NCI-H226 (cell line): ENCODE data around the gene SHROOM4.

Experiments used
- DNase-seq: peaks from one replicate; pipeline ENCODE4 v3.0.0-alpha.2; 2015

Gene SHROOM4

GRCh38 chrX:50776248-50776647 is 37.7 kb downstream of the SHROOM4 start:
- DNase-seq: no peak

GRCh38 chrX:50771382-50771781 is 42.6 kb downstream of the SHROOM4 start:
- DNase-seq: no peak

GRCh38 chrX:50770702-50771101 is 43.3 kb downstream of the SHROOM4 start:
- DNase-seq: no peak

GRCh38 chrX:50769389-50770063 is 44.5 kb downstream of the SHROOM4 start:
- DNase-seq: no peak

GRCh38 chrX:50768801-50769200 is 45.2 kb downstream of the SHROOM4 start:
- DNase-seq: no peak

- DNase-seq: no peak
Measured at GRCh38 chrX:50765986-50766385, 48.0 kb downstream of the SHROOM4 start.

GRCh38 chrX:50762578-50762977 is 51.4 kb downstream of the SHROOM4 start:
- DNase-seq: no peak

GRCh38 chrX:50756276-50756675 is 57.7 kb downstream of the SHROOM4 start:
- DNase-seq: no peak

GRCh38 chrX:50751091-50751490 is 62.9 kb downstream of the SHROOM4 start:
- no peak for DNase-seq

GRCh38 chrX:50747471-50747900 is 66.5 kb downstream of the SHROOM4 start:
- DNase-seq: no peak

- DNase-seq: no peak
Measured at GRCh38 chrX:50736656-50737055, 77.3 kb downstream of the SHROOM4 start.

GRCh38 chrX:50726296-50726695 is 87.7 kb downstream of the SHROOM4 start:
- no peak for DNase-seq

- DNase-seq: no peak
Measured at GRCh38 chrX:50725310-50725709, 88.7 kb downstream of the SHROOM4 start.

GRCh38 chrX:50723006-50723405 is 91.0 kb downstream of the SHROOM4 start:
- no peak for DNase-seq

GRCh38 chrX:50721764-50722521 is 92.1 kb downstream of the SHROOM4 start:
- no peak for DNase-seq

GRCh38 chrX:50719614-50720013 is 94.4 kb downstream of the SHROOM4 start:
- no peak for DNase-seq

GRCh38 chrX:50718776-50719175 is 95.2 kb downstream of the SHROOM4 start:
- no peak for DNase-seq

- DNase-seq: no peak
Measured at GRCh38 chrX:50716706-50717105, 97.3 kb downstream of the SHROOM4 start.

- no peak for DNase-seq
Measured at GRCh38 chrX:50712777-50713176, 101.2 kb downstream of the SHROOM4 start.

- DNase-seq: no peak
Measured at GRCh38 chrX:50711907-50712306, 102.1 kb downstream of the SHROOM4 start.

GRCh38 chrX:50707955-50708699 is 105.9 kb downstream of the SHROOM4 start:
- DNase-seq: no peak

- DNase-seq: no peak
Measured at GRCh38 chrX:50707405-50707804, 106.6 kb downstream of the SHROOM4 start.

GRCh38 chrX:50705042-50705441 is 109.0 kb downstream of the SHROOM4 start:
- DNase-seq: no peak

- DNase-seq: no peak
Measured at GRCh38 chrX:50704360-50704759, 109.6 kb downstream of the SHROOM4 start.
